ENCODE measurements around the gene HDGFL2. TPM values are rescaled to one million over a fixed set of nuclear protein-coding genes. Genes with fewer than 3 reads are reported as not detected.

Gene HDGFL2
- total and polyA plus RNA-seq, 7 experiments from 2014 or later = 14.0 to 64.6 (median 31.5) TPM

- POLR2A ChIA-PET = interaction anchor here (0.6 kb wide), 1 partner anchor 20 kb away, joined by 3 read pairs; no protein-coding TSS in a partner anchor
- no peak for DNase-seq
- no peaks in the 10 kb centered on the region for H3K27me3 Mint-ChIP-seq
Observed at GRCh38 chr19:4437103-4437502, 35.0 kb upstream of the HDGFL2 start.

DNA sequence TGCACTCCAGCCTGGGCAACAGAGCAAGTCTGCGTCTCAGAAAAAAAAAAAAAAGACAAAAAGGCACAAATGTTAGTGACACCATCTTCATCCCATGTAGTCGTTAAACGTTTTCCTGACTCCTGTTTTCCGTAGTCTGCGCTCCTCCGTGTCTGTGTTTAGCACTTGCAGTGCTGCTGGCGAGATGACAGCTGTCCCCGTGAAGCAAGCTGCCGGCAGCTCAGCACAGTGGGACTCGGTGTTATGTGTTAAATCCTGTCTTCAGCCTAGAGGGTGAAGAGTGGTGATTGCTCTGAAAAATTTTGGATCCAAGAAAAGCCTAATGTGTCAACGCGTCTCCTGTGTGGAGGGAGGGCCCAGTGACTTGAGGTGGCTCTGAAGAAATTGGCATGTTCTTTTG, 32.9 kb upstream of the HDGFL2 start:
- Histone ChIP-seq H3K4me1 (ENCODE audit: control insufficient read depth in 2 of 2, insufficient read depth in 2 of 2, low read length in 2 of 2) (no peaks in the 10 kb centered on the region), H3K9me3 (ENCODE audit: control insufficient read depth in 2 of 3, low read length in 3 of 3) (no peaks in the 10 kb centered on the region), H3K27me3 (ENCODE audit: control insufficient read depth in 2 of 2, insufficient read depth in 2 of 2, low read length in 2 of 2) (no peaks in the 10 kb centered on the region), H3K4me3 (ENCODE audit: low read length) (no peak overlapping the region), H3K36me3 (ENCODE audit: control insufficient read depth in 2 of 3, insufficient read depth in 3 of 3, low read length in 3 of 3) (peaks cover 0 to under 1% (median 0%) of the 10 kb centered on the region in 3 experiments), H3K27ac (ENCODE audit: low read depth, low read length) (no peak overlapping the region)
- Mint-ChIP-seq H3K36me3 (peaks cover 3 to 9% (median 5%) of the 10 kb centered on the region in 5 donors), H3K27me3 (no peaks in the 10 kb centered on the region), H3K4me3 (no peak overlapping the region), H3K4me1 (peaks cover 0 to 6% (median 0%) of the 10 kb centered on the region in 7 donors), H3K27ac (peak overlapping the region in 1 of 9 donors; percentile 20), H3K9me3 (no peaks in the 10 kb centered on the region)
- ChIA-PET POLR2A (interaction anchor here (0.7 kb wide), 1 partner anchor 12 kb away, joined by 3 read pairs; no protein-coding TSS in a partner anchor), CTCF (no interaction called here)
- intact Hi-C loops (cut with micrococcal nuclease) = no loop called here
- ATAC-seq (no peak), DNase-seq (no peak)

More at GRCh38 chr19:4437103-4437502, 35.0 kb upstream of the HDGFL2 start:
- H3K27ac ChIP-seq (ENCODE audit: low read depth, low read length) = no peak overlapping the region
- H3K4me1 ChIP-seq (ENCODE audit: control insufficient read depth in 2 of 2, insufficient read depth in 2 of 2, low read length in 2 of 2) = no peaks in the 10 kb centered on the region
- H3K4me1 Mint-ChIP-seq = peaks cover 0 to 3% (median 0%) of the 10 kb centered on the region in 7 donors
- no peaks in the 10 kb centered on the region for H3K9me3 ChIP-seq (ENCODE audit: control insufficient read depth in 2 of 3, low read length in 3 of 3)
- H3K36me3 ChIP-seq (ENCODE audit: control insufficient read depth in 2 of 3, insufficient read depth in 3 of 3, low read length in 3 of 3) = peaks cover 0 to 14% (median 0%) of the 10 kb centered on the region in 3 experiments
- no peak for ATAC-seq
- H3K27ac Mint-ChIP-seq = no peak overlapping the region
- intact Hi-C loops (cut with micrococcal nuclease) = no loop called here
- no peak overlapping the region for H3K4me3 Mint-ChIP-seq
- no peaks in the 10 kb centered on the region for H3K27me3 ChIP-seq (ENCODE audit: control insufficient read depth in 2 of 2, insufficient read depth in 2 of 2, low read length in 2 of 2)
- H3K36me3 Mint-ChIP-seq = peaks cover 3 to 9% (median 5%) of the 10 kb centered on the region in 5 donors
- no peaks in the 10 kb centered on the region for H3K9me3 Mint-ChIP-seq
- CTCF ChIA-PET = no interaction called here
- H3K4me3 ChIP-seq (ENCODE audit: low read length) = no peak overlapping the region

DNA sequence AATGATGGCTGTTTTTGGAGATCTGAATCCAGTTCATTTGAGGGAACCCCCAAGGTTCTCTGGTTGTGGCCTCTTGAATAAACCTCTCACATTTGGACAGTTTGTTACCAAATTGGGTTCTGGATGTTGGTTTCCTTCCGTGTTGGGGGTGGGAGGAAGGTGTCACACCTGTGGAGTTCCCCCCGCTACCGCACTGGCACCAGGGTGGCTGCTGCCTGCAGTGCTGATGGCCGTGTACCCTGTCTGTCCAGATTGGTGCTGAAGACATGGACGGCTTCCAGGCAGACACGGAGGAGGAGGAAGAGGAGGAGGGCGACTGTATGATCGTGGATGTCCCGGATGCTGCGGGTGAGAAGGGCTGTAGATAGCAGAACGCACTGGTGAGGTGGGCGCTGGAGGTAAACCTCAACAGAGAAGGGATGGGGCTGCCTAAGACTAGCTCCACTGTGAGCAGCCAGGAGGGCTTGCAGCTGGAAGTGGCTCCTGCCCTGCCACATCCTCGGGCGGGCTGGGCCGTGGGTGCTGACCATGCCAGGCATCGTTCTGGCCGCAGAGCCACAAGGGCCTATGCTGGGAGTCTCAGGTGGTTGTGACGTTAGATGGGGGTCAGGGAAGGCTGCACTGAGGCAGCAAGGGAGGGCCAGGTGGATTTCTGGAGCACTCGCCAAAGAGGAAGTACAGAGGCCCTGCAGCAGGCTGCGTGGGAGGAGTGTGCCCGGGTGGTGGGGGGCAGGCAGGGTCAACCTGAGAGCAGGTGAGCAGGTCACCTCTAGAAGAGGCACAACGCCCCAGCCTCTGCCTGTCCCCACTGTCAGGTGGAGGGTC, 29.9 kb upstream of the HDGFL2 start:
- Mint-ChIP-seq H3K36me3 (peaks cover 0 to 4% (median 0%) of the 10 kb centered on the region in 5 donors), H3K9me3 (no peaks in the 10 kb centered on the region), H3K27ac (peak overlapping the region in 5 of 9 donors; percentile 5 to 77 (median 55)), H3K4me1 (peaks cover 0 to 6% (median 0%) of the 10 kb centered on the region in 7 donors), H3K4me3 (peak overlapping the region in 6 of 10 donors; percentile 12 to 67 (median 39)), H3K27me3 (no peaks in the 10 kb centered on the region)
- DNase-seq (no peak), ATAC-seq (no peak)
- H3K27ac ChIP-seq (ENCODE audit: low read depth, low read length) = no peak overlapping the region
- no peaks in the 10 kb centered on the region for H3K27me3 ChIP-seq (ENCODE audit: control insufficient read depth in 2 of 2, insufficient read depth in 2 of 2, low read length in 2 of 2)
- H3K4me1 ChIP-seq (ENCODE audit: control insufficient read depth in 2 of 2, insufficient read depth in 2 of 2, low read length in 2 of 2) = no peaks in the 10 kb centered on the region
- no peaks in the 10 kb centered on the region for H3K9me3 ChIP-seq (ENCODE audit: control insufficient read depth in 2 of 3, low read length in 3 of 3)
- ChIA-PET POLR2A (no interaction called here), CTCF (no interaction called here)
- intact Hi-C loops (cut with micrococcal nuclease) = no loop called here
- H3K36me3 ChIP-seq (ENCODE audit: control insufficient read depth in 2 of 3, insufficient read depth in 3 of 3, low read length in 3 of 3) = peaks cover 0 to 30% (median 0%) of the 10 kb centered on the region in 3 experiments
- no peak overlapping the region for H3K4me3 ChIP-seq (ENCODE audit: low read length)

DNA sequence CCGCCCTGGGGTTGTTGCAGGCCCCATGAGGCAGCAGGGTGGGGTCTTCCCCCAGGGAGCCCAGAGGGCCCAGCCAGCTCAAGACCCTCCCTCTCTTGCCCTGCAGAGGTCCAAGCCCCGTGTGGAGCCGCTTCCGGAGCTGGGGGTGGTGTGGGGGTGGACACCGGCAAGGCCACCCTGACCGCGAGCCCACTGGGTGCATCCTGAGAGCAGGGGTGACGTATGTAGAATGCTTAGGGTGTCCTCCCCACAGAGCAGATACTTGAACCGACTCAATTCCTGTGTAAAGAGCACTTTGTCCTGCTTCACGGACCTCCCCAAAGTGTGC, 29.3 kb upstream of the HDGFL2 start:
- H3K4me3 Mint-ChIP-seq = no peak overlapping the region
- H3K27me3 ChIP-seq (ENCODE audit: control insufficient read depth in 2 of 2, insufficient read depth in 2 of 2, low read length in 2 of 2) = no peaks in the 10 kb centered on the region
- H3K36me3 Mint-ChIP-seq = peaks cover 0 to 4% (median 0%) of the 10 kb centered on the region in 5 donors
- ATAC-seq (no peak), DNase-seq (no peak)
- CTCF ChIA-PET = no interaction called here
- peaks cover 0 to 36% (median 3%) of the 10 kb centered on the region in 3 experiments for H3K36me3 ChIP-seq (ENCODE audit: control insufficient read depth in 2 of 3, insufficient read depth in 3 of 3, low read length in 3 of 3)
- no peaks in the 10 kb centered on the region for H3K27me3 Mint-ChIP-seq
- H3K27ac ChIP-seq (ENCODE audit: low read depth, low read length) = no peak overlapping the region
- no peak overlapping the region for H3K27ac Mint-ChIP-seq
- intact Hi-C loops (cut with micrococcal nuclease) = no loop called here
- H3K9me3 ChIP-seq (ENCODE audit: control insufficient read depth in 2 of 3, low read length in 3 of 3) = no peaks in the 10 kb centered on the region
- peaks cover 0 to 6% (median 0%) of the 10 kb centered on the region in 7 donors for H3K4me1 Mint-ChIP-seq
- POLR2A ChIA-PET = no interaction called here
- no peak overlapping the region for H3K4me3 ChIP-seq (ENCODE audit: low read length)
- H3K9me3 Mint-ChIP-seq = no peaks in the 10 kb centered on the region
- no peaks in the 10 kb centered on the region for H3K4me1 ChIP-seq (ENCODE audit: control insufficient read depth in 2 of 2, insufficient read depth in 2 of 2, low read length in 2 of 2)

DNA sequence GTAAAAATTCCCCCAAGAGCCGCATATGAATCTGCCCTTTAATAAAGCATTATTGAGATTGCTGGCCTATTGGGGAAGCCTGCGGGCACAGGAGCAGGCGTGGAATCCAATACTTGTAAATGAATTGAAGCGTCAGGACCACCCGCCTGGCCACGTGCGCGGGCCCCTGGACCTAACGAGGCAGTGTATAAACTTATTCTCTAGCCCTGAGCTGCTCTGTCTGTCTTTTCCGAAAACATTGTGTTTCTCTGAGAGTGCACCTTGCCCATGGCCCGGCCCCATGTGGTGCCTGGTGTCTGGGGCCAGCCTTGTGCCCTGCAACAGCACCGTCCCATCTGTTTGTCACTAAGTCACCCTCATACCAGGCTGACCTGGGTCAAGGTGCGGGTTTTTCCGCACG, 28.9 kb upstream of the HDGFL2 start:
- ATAC-seq = no peak
- Histone ChIP-seq H3K36me3 (ENCODE audit: control insufficient read depth in 2 of 3, insufficient read depth in 3 of 3, low read length in 3 of 3) (peaks cover 0 to 40% (median 7%) of the 10 kb centered on the region in 3 experiments), H3K4me1 (ENCODE audit: control insufficient read depth in 2 of 2, insufficient read depth in 2 of 2, low read length in 2 of 2) (no peaks in the 10 kb centered on the region), H3K27ac (ENCODE audit: low read depth, low read length) (no peak overlapping the region), H3K9me3 (ENCODE audit: control insufficient read depth in 2 of 3, low read length in 3 of 3) (no peaks in the 10 kb centered on the region), H3K4me3 (ENCODE audit: low read length) (no peak overlapping the region), H3K27me3 (ENCODE audit: control insufficient read depth in 2 of 2, insufficient read depth in 2 of 2, low read length in 2 of 2) (no peaks in the 10 kb centered on the region)
- POLR2A ChIA-PET = no interaction called here
- Mint-ChIP-seq H3K4me3 (no peak overlapping the region), H3K27ac (peak overlapping the region in 1 of 9 donors; percentile 6), H3K9me3 (no peaks in the 10 kb centered on the region), H3K36me3 (peaks cover 0 to 4% (median 0%) of the 10 kb centered on the region in 5 donors), H3K4me1 (peaks cover 0 to 5% (median 0%) of the 10 kb centered on the region in 7 donors), H3K27me3 (no peaks in the 10 kb centered on the region)
- DNase-seq = no peak
- CTCF ChIA-PET = no interaction called here
- intact Hi-C loops (cut with micrococcal nuclease) = no loop called here

DNA sequence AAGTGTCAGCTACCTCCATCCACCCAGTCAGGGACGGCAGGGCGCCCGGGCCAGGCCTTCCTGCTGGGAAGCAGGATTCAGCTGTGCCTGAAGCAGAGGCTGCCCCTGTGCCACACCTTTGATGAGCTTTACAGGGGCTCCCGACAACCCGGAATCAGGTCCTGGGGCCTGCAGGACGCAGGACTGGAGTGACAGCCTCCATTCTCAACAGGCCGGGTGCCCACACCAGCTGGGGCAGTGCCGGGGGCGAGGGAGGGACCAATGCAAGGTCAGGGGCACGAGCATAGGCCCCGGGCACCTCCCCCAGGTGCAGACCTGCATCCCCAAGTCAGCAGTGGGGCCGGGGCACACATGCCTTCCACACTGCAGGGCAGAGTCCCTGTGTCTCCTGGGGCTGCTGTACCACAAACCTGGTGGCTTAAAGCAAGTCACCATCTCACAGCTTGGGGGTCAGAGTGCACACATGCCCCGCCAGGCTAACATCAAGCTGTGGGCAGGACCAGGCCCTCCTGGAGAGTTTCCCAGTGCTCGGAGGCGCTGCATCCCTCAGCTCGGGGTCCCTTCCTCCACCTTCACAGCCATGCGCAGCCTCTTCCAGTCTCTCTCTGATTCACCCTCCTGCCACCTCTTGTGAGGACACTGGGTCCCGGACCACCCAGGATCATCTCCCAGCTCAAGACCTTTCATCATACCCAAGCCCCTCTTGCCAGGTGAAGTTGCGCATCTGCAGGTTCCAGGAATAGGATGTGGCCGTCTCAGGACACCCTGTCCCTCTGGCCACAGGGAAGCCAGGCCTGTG, 27.9 kb upstream of the HDGFL2 start:
- no peaks in the 10 kb centered on the region for H3K9me3 Mint-ChIP-seq
- H3K4me1 Mint-ChIP-seq = peaks cover 0 to 5% (median 0%) of the 10 kb centered on the region in 7 donors
- no peaks in the 10 kb centered on the region for H3K27me3 Mint-ChIP-seq
- Histone ChIP-seq H3K36me3 (ENCODE audit: control insufficient read depth in 2 of 3, insufficient read depth in 3 of 3, low read length in 3 of 3) (peaks cover 0 to 50% (median 12%) of the 10 kb centered on the region in 3 experiments), H3K4me3 (ENCODE audit: low read length) (no peak overlapping the region), H3K9me3 (ENCODE audit: control insufficient read depth in 2 of 3, low read length in 3 of 3) (no peaks in the 10 kb centered on the region), H3K27me3 (ENCODE audit: control insufficient read depth in 2 of 2, insufficient read depth in 2 of 2, low read length in 2 of 2) (no peaks in the 10 kb centered on the region), H3K27ac (ENCODE audit: low read depth, low read length) (no peak overlapping the region), H3K4me1 (ENCODE audit: control insufficient read depth in 2 of 2, insufficient read depth in 2 of 2, low read length in 2 of 2) (no peaks in the 10 kb centered on the region)
- H3K27ac Mint-ChIP-seq = peak overlapping the region in 2 of 9 donors; percentile 25 to 33
- ChIA-PET POLR2A (interaction anchor here (0.7 kb wide), 1 partner anchor 97 kb away, joined by 3 read pairs; no protein-coding TSS in a partner anchor), CTCF (no interaction called here)
- H3K4me3 Mint-ChIP-seq = peak overlapping the region in 1 of 10 donors; percentile 58
- DNase-seq = no peak
- H3K36me3 Mint-ChIP-seq = peaks cover 0 to 4% (median 0%) of the 10 kb centered on the region in 5 donors
- intact Hi-C loops (cut with micrococcal nuclease) = no loop called here
- ATAC-seq = no peak

Data from naive thymus-derived CD4-positive, alpha-beta T cell (primary cell).